ENCODE data around the gene ZCWPW1. TPM values are rescaled to one million over a fixed set of nuclear protein-coding genes. Genes with fewer than 3 reads are reported as not detected.

ZCWPW1 gene
- total and polyA plus RNA-seq, 12 donors: 3.3 to 7.5 (median 4.2) TPM

DNA sequence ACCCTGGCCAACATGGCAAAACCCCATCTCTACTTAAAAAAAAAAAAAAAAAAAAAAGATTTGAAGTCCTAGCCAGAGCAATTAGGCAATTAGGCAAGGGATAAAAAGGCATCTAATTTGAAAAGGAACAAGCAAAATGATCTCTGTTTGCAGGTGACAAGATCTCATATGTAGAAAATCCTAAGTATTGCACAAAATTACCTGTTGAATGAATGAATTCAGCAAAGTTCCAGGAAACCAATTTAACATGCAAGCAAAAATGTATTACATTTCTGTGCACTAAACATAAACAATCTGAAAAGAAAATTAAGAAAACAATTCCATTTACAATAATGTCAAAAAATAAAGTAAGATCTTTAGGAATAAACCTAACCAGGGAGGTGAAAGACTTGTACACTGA is 65.4 kb downstream of the ZCWPW1 start:
- TF ChIP-seq, protein P1, sequence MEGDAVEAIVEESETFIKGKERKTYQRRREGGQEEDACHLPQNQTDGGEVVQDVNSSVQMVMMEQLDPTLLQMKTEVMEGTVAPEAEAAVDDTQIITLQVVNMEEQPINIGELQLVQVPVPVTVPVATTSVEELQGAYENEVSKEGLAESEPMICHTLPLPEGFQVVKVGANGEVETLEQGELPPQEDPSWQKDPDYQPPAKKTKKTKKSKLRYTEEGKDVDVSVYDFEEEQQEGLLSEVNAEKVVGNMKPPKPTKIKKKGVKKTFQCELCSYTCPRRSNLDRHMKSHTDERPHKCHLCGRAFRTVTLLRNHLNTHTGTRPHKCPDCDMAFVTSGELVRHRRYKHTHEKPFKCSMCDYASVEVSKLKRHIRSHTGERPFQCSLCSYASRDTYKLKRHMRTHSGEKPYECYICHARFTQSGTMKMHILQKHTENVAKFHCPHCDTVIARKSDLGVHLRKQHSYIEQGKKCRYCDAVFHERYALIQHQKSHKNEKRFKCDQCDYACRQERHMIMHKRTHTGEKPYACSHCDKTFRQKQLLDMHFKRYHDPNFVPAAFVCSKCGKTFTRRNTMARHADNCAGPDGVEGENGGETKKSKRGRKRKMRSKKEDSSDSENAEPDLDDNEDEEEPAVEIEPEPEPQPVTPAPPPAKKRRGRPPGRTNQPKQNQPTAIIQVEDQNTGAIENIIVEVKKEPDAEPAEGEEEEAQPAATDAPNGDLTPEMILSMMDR (IDR thresholded peaks at IDR 0.05): no peak
- H3K9me3 ChIP-seq: no peaks in the 10 kb centered on the region
- H3K27ac ChIP-seq: no peak overlapping the region
- intact Hi-C loops (cut with DNase I): no loop called here
- no peak for ATAC-seq
- peaks cover 0 to 34% (median 0%) of the 10 kb centered on the region in 9 donors for H3K4me1 ChIP-seq
- no peak overlapping the region for H3K4me3 ChIP-seq
- H3K27me3 ChIP-seq: no peaks in the 10 kb centered on the region
- peaks cover 4 to 93% (median 42%) of the 10 kb centered on the region in 9 donors for H3K36me3 ChIP-seq
- no peak for DNase-seq

DNA sequence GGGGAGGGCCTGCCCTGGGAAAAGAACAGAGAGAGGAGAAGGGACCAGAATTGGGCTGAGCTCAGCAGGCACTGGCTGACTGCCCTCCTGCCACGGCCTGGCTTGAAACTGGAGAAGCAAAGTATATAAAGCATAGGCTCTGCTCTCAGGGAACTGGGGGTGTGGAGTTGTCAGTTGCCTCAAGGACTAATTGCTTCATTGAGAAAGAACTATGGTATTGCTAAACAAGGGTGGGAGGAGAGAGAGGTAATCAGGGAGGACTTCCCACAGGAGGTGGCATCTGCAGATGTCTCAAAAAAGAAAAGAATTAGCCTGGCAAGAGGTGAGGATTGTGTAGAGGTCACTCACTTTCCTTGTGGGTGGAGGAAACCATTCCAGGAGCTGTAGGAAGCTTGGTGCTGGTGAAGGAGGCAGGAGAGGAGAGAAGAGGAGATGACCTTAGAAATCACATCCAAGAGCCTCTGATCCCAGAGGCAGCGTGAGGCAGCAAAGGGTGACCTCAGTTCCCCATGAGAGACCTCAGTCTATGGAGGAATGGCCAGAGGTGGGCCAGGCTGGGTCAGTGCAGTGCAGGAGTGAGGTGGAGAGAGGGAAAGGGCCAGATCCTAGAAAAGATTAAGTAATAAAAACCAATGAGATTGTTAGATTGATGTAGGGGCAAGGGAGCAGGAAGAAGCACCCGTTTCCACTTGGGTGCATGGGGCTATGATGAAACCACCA is 68.2 kb downstream of the ZCWPW1 start:
- H3K9me3 ChIP-seq: no peaks in the 10 kb centered on the region
- TF ChIP-seq, protein P1 (IDR thresholded peaks at IDR 0.05): no peak
- no peak for ATAC-seq
- peak overlapping the region in 1 of 10 donors; percentile 38 for H3K27ac ChIP-seq
- 89 to 92% methylated on average over 3 of the region's 3 CpGs for WGBS, 2 donors
- peaks cover 0 to 7% (median 0%) of the 10 kb centered on the region in 9 donors for H3K4me1 ChIP-seq
- H3K4me3 ChIP-seq: no peak overlapping the region
- H3K27me3 ChIP-seq: no peaks in the 10 kb centered on the region
- DNase-seq: no peak
- H3K36me3 ChIP-seq: peaks cover 4 to 99% (median 51%) of the 10 kb centered on the region in 9 donors
- intact Hi-C loops (cut with DNase I): no loop called here

DNA sequence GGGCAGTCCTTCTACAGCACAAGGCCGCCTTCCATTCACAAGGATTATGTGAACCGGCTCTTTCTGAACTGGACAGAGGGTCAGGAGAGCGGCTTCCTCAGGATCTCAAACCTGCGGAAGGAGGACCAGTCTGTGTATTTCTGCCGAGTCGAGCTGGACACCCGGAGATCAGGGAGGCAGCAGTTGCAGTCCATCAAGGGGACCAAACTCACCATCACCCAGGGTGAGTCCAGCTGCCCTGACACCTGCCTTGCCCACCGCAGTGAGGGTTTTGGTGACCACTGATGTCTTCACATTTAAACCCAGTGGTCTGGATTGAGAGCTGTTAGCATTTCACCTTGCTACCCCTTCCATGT is 69.7 kb downstream of the ZCWPW1 start:
- DNase-seq (no peak), ATAC-seq (no peak)
- no peak overlapping the region for H3K27ac ChIP-seq
- H3K27me3 ChIP-seq: no peaks in the 10 kb centered on the region
- H3K9me3 ChIP-seq: no peaks in the 10 kb centered on the region
- TF ChIP-seq, protein P1 (IDR thresholded peaks at IDR 0.05): no peak
- intact Hi-C loops (cut with DNase I): loop anchor here in 1 of 10 donors (5.0 kb wide), 1 partner anchor 48 kb away; no protein-coding TSS in a partner anchor
- no peaks in the 10 kb centered on the region for H3K4me1 ChIP-seq
- H3K4me3 ChIP-seq: no peak overlapping the region
- WGBS, 2 donors: 92 to 95% methylated on average over 8 of the region's 8 CpGs
- peaks cover 4 to 100% (median 60%) of the 10 kb centered on the region in 9 donors for H3K36me3 ChIP-seq

DNA sequence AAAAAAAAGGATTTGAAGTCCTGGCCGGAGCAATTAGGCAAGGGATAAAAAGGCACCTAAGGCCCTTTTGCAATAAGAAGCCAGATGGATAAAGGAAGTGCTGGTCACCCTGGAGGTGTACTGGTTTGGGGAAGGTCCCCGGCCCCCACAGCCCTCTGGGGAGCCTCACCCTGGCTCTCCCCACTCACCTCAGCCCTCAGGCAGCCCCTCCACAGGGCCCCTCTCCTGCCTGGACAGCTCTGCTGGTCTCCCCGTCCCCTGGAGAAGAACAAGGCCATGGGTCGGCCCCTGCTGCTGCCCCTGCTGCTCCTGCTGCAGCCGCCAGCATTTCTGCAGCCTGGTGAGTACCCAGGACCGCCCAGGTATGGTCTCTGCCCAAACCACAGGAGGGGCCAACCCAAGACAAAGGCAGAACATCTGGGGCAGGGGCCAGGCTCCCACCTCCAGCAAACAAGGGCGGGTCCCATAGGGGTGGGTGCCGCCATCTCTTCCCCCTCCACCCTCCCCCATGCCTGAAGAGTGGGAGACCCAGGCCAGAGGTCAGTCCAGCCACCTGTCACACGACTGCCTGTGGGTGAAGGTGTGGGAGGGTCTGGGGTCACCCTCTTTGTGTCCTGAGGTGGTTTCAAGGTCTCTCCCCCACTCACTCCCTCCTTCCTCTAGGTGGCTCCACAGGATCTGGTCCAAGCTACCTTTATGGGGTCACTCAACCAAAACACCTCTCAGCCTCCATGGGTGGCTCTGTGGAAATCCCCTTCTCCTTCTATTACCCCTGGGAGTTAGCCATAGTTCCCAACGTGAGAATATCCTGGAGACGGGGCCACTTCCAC is 70.3 kb downstream of the ZCWPW1 start, which contains the start of gene PILRB:
Gene PILRB (plus strand): TSS at position 91 of the 830 bp plus-strand sequence. CDS start 186 bp downstream, at position 277.
- no peak for DNase-seq
- peak in 1 of 8 donors; percentile 11 for ATAC-seq
- TF ChIP-seq, protein P1 (IDR thresholded peaks at IDR 0.05): peak in 1 of 9 donors; percentile 10

More for the DNA sequence above, 70.3 kb downstream of the ZCWPW1 start, which contains the start of gene PILRB:
- Histone ChIP-seq H3K9me3 (no peaks in the 10 kb centered on the region), H3K4me3 (peak within 1 kb of the TSS in 1 of 10 donors; percentile 32), H3K36me3 (peaks cover 4 to 100% (median 62%) of the 10 kb centered on the region in 9 donors), H3K27me3 (no peaks in the 10 kb centered on the region), H3K27ac (peak within 1 kb of the TSS in 2 of 10 donors; percentile 40 to 83), H3K4me1 (no peaks in the 10 kb centered on the region)
- 78 to 79% methylated on average over 11 of the region's 11 CpGs for WGBS, 2 donors
- intact Hi-C loops (cut with DNase I): loop anchor here in 1 of 10 donors (5.0 kb wide), 1 partner anchor 49 kb away; no protein-coding TSS in a partner anchor
